Right atrium auricular region (tissue), 2 donors: ENCODE measurements around the gene DET1. TPM values are rescaled to one million over a fixed set of nuclear protein-coding genes. Genes with fewer than 3 reads are reported as not detected.

Experiments
- DNase-seq: peaks from one replicate; pipeline ENCODE4 v3.0.0-alpha.2; 2019; ENCODE audit warnings: low spot score
- H3K27ac ChIP-seq, 2 donors: fragments of 200-600 bp; sonication (generic); 1 replicate in 1 of 2; 2 replicates in 1 of 2; pipeline ENCODE4 v1.5.1; 2016 to 2019
- H3K27me3 ChIP-seq, 2 donors: fragments of 200-600 bp; sonication (generic); one replicate each; pipeline versions ENCODE4 v1.5.1 to v1.6.0; 2017 to 2019
- H3K36me3 ChIP-seq: fragments of 200-600 bp; sonication (generic); one replicate; pipeline ENCODE4 v1.5.1; 2016
- H3K4me1 ChIP-seq, 2 donors: fragments of 200-600 bp; sonication (generic); one replicate each; pipeline versions ENCODE4 v1.5.1 to v1.6.0; 2017 to 2019
- H3K4me3 ChIP-seq, 2 donors: fragments of 200-600 bp; sonication (generic); 1 replicate in 1 of 2; 2 replicates in 1 of 2; pipeline ENCODE4 v1.5.1; 2017 to 2019; ENCODE audit warnings: mild to moderate bottlenecking in 1 of 2, moderate library complexity in 1 of 2
- H3K9me3 ChIP-seq, 2 donors: fragments of 200-600 bp; sonication (generic); one replicate each; pipeline ENCODE4 v1.5.1; 2019
- total RNA-seq, 2 donors: library from RNA; depleted of rRNA; stranded (reverse); fragments of >200 nt; gene quantifications; one replicate each; pipeline ENCODE4 v1.1.0, GENCODE V29; 2016
- TF ChIP-seq, protein P1 (sequence below), 2 donors: fragments of 200-600 bp; sonication (generic); IDR thresholded peaks; one replicate each; pipeline ENCODE4 v1.5.1; 2019; ENCODE audit warnings: antibody characterized with exemption in 2 of 2

DET1 gene
- total RNA-seq, 2 donors from 2014 or later: 5.1 to 8.7 TPM

DNA sequence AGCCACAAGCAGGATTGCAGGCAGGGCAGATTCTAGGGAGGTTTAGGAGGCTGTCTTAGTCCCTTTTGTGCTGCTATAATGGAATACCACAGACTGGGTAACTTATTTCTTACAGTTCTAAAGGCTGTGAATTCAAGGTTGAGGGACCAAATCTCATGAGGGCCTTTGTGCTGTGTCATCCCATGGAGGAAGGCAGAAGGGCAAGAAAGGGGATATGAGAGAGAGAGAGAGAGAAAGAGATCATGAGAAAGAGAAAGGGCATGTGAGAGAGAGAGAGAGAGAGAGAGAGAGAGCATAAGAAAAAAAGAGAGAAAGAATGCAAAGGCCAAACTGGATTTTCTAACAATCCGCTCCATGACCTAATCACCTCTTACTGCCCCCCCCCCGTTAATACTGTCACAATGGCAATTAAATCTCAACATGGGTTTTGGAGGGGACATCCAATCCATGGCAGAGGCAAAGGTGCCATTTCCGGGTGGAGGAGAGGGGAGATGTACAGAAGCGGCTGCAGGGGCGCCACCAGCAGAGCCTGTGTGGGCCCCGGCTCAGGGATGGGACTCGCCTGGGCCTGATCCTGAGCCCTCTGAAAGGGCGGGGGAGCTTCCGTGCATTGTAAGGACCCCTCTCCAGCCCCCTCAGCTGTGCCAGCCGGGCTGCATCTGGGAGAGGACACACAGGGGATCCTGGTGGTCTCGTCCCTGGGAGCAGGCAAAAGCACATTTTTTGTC is 58.5 kb downstream of the DET1 start:
- DNase-seq: no peak
- H3K36me3 ChIP-seq: no peaks in the 10 kb centered on the region
- H3K27me3 ChIP-seq: no peaks in the 10 kb centered on the region
- TF ChIP-seq, protein P1, sequence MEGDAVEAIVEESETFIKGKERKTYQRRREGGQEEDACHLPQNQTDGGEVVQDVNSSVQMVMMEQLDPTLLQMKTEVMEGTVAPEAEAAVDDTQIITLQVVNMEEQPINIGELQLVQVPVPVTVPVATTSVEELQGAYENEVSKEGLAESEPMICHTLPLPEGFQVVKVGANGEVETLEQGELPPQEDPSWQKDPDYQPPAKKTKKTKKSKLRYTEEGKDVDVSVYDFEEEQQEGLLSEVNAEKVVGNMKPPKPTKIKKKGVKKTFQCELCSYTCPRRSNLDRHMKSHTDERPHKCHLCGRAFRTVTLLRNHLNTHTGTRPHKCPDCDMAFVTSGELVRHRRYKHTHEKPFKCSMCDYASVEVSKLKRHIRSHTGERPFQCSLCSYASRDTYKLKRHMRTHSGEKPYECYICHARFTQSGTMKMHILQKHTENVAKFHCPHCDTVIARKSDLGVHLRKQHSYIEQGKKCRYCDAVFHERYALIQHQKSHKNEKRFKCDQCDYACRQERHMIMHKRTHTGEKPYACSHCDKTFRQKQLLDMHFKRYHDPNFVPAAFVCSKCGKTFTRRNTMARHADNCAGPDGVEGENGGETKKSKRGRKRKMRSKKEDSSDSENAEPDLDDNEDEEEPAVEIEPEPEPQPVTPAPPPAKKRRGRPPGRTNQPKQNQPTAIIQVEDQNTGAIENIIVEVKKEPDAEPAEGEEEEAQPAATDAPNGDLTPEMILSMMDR (IDR thresholded peaks at IDR 0.05): no peak
- H3K4me1 ChIP-seq: no peaks in the 10 kb centered on the region
- H3K27ac ChIP-seq: no peak overlapping the region
- no peak overlapping the region for H3K4me3 ChIP-seq
- no peaks in the 10 kb centered on the region for H3K9me3 ChIP-seq

- TF ChIP-seq, protein P1 (IDR thresholded peaks at IDR 0.05): no peak
- no peaks in the 10 kb centered on the region for H3K36me3 ChIP-seq
These were observed 59.2 kb downstream of the DET1 start for GRCh38 chr15:88487178-88487795.

GRCh38 chr15:88484682-88485331 is 61.7 kb downstream of the DET1 start:
- Histone ChIP-seq H3K27ac (no peak overlapping the region), H3K4me3 (no peak overlapping the region), H3K4me1 (no peaks in the 10 kb centered on the region), H3K9me3 (no peaks in the 10 kb centered on the region), H3K36me3 (no peaks in the 10 kb centered on the region), H3K27me3 (no peaks in the 10 kb centered on the region)
- TF ChIP-seq, protein P1 (IDR thresholded peaks at IDR 0.05): no peak
- DNase-seq: no peak

More at GRCh38 chr15:88487178-88487795, 59.2 kb downstream of the DET1 start:
- Histone ChIP-seq H3K27me3 (no peaks in the 10 kb centered on the region), H3K9me3 (no peaks in the 10 kb centered on the region), H3K27ac (no peak overlapping the region), H3K4me1 (no peaks in the 10 kb centered on the region), H3K4me3 (no peak overlapping the region)
- DNase-seq: no peak

- DNase-seq: no peak
- H3K27me3 ChIP-seq: no peaks in the 10 kb centered on the region
- peaks cover 11% of the 10 kb centered on the region for H3K36me3 ChIP-seq
- H3K4me3 ChIP-seq: no peak overlapping the region
- no peak overlapping the region for H3K27ac ChIP-seq
- TF ChIP-seq, protein P1 (IDR thresholded peaks at IDR 0.05): no peak
- no peaks in the 10 kb centered on the region for H3K9me3 ChIP-seq
- no peaks in the 10 kb centered on the region for H3K4me1 ChIP-seq
These were observed 64.2 kb downstream of the DET1 start for GRCh38 chr15:88482263-88482662.

DNA sequence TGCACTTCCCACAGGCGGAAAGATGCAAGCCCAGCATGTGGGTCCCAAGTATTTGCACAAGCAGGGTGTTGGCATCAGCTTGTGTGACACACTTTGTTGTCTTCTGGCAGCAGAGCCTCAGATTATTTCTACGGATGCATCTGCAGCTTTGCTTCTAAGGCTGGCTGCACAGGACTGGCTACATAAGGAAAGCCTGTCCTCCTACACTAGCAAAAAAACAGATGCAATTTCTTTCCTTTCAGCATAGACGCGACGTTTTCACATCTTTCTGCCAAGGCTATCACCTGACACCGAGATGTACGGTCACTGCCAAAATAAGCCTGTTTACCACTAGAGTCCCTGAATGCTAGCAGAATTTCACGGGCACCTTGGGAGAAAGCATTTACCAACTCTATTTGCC is 65.5 kb downstream of the DET1 start:
- Histone ChIP-seq H3K36me3 (peaks cover 21% of the 10 kb centered on the region), H3K9me3 (no peaks in the 10 kb centered on the region), H3K27me3 (no peaks in the 10 kb centered on the region), H3K27ac (no peak overlapping the region), H3K4me1 (no peaks in the 10 kb centered on the region), H3K4me3 (no peak overlapping the region)
- TF ChIP-seq, protein P1 (IDR thresholded peaks at IDR 0.05): no peak
- DNase-seq: no peak
